ENCODE results near the gene SPIN1. TPM values are rescaled to one million over a fixed set of nuclear protein-coding genes. Genes with fewer than 3 reads are reported as not detected.
A peak's percentile ranks its signal among the peaks of the same experiment; 100 is the strongest.

The SPIN1 gene
- total RNA-seq = 56.8 and 58.4 TPM in 2 replicates
- polyA plus RNA-seq = 29.0 and 38.1 TPM in 2 replicates
- 32.0 and 32.8 TPM in 2 replicates for polyA plus RNA-seq (2011; cell fraction: cytosol; rRNA removed)
- 58.8 and 72.0 TPM in 2 replicates for polyA plus RNA-seq (2011; cell fraction: nucleus; rRNA removed)
- polyA plus RNA-seq (2012) = 43.0 and 45.9 TPM in 2 replicates
- 58.9 and 62.9 TPM in 2 replicates for polyA minus RNA-seq
- 33.6 TPM for polyA minus RNA-seq (2011; cell fraction: cytosol; rRNA and poly(A)+ RNA removed)
- 26.6 and 38.0 TPM in 2 replicates for polyA minus RNA-seq (2011; cell fraction: nucleus; rRNA and poly(A)+ RNA removed)
- percentile 87 among the genes with signal in this experiment for Bru-seq, nascent RNA
- BruChase-seq, experiment 1, labeled RNA remaining after a 6-hour chase = percentile 92 among the genes with signal in this experiment
- percentile 89 among the genes with signal in this experiment for BruChase-seq, experiment 2, labeled RNA remaining after a 2-hour chase
- long read RNA-seq, full-length matches to known transcripts = 22 of 57 reads
- long read RNA-seq, partial matches to known transcripts = 1 of 57 reads
- long read RNA-seq, other reads (novel, unspliced or antisense) = 34 of 57 reads

GRCh38 chr9:88388203-88388885, at the start of gene SPIN1:
TSS of gene SPIN1 (plus strand) at chr9:88388444. CDS start at chr9:88426540, 38,096 bp downstream.
- peak within 1 kb of the TSS; percentile 82 for H3K27ac ChIP-seq (ENCODE audit: insufficient read depth, low read depth, low read length)
- TF ChIP-seq GATA2 (IDR thresholded peaks at IDR 0.05; ENCODE audit: insufficient read depth, insufficient read length, low read depth, low read length) (no peak), POLR2AphosphoS5 (IDR thresholded peaks at IDR 0.05; ENCODE audit: insufficient read depth, low read depth, low read length) (peak; percentile 74), EZH2 (IDR thresholded peaks at IDR 0.05; ENCODE audit: borderline replicate concordance, low read depth, low read length, severe bottlenecking) (no peak), CTCF (IDR thresholded peaks at IDR 0.05; ENCODE audit: extremely low read depth in 1 of 2, insufficient read depth in 1 of 2, low read depth in 1 of 2, low read length in 2 of 2) (peak; percentile 28 to 49), MAX (IDR thresholded peaks at IDR 0.05; ENCODE audit: insufficient read depth, insufficient read length) (no peak), FOS (IDR thresholded peaks at IDR 0.05; ENCODE audit: borderline replicate concordance, insufficient read depth, low read length) (no peak), JUN (IDR thresholded peaks at IDR 0.05; ENCODE audit: borderline replicate concordance, insufficient read depth, insufficient read length, low read depth) (no peak), POLR2A (IDR thresholded peaks at IDR 0.05; ENCODE audit: low read depth, low read length) (peak; percentile 81)
- intact Hi-C loops (cut with micrococcal nuclease) (loop anchor here (1.0 to 10.0 kb wide), 10 partner anchors 118 to 924 kb away; partner anchors contain the start of genes CDK20, CKS2, NXNL2 and S1PR3), dilution Hi-C loops (cut with MboI; ENCODE audit: extremely low pct_ligation_motif_present, low sequenced_read_pairs) (no loop called here)
- H4K20me1 ChIP-seq (replicated peaks; ENCODE audit: control insufficient read depth, extremely low read depth, insufficient read depth, low read length) = peaks cover 2% of the 10 kb centered on the region
- FAIRE-seq (peak; percentile 73), DNase-seq (ENCODE audit: low read depth, low spot score) (peak; percentile 66)
- H3K9me3 ChIP-seq (replicated peaks; ENCODE audit: control insufficient read depth, insufficient read depth, low read length) = no peaks in the 10 kb centered on the region
- peak within 1 kb of the TSS; percentile 84 for H3K9ac ChIP-seq (replicated peaks; ENCODE audit: extremely low read depth, insufficient read depth, low read length)
- peaks cover 2% of the 10 kb centered on the region for H3K9me1 ChIP-seq (replicated peaks; ENCODE audit: control insufficient read depth, extremely low read depth, insufficient read depth, low read length)
- POLR2A ChIA-PET = no interaction called here
- no peaks in the 10 kb centered on the region for H3K27me3 ChIP-seq (ENCODE audit: control insufficient read depth in 2 of 2, insufficient read depth in 2 of 2, low read length in 2 of 2)
- peaks cover 16% of the 10 kb centered on the region for H3K4me1 ChIP-seq (ENCODE audit: control insufficient read depth, extremely low read depth, insufficient read depth, low read length)
- peak within 1 kb of the TSS; percentile 99 for H3K4me2 ChIP-seq (ENCODE audit: insufficient read depth, low read length)
- CTCF ChIA-PET = no interaction called here
- H3K79me2 ChIP-seq (ENCODE audit: control insufficient read depth, insufficient read depth, low read length) = peaks cover 44% of the 10 kb centered on the region
- no peaks in the 10 kb centered on the region for H3K36me3 ChIP-seq (ENCODE audit: control insufficient read depth in 2 of 2, extremely low read depth in 1 of 2, insufficient read depth in 2 of 2, low read length in 2 of 2)
- BruUV-seq (replicated peaks) = no TSS peak
- peak within 1 kb of the TSS; percentile 94 for H2AFZ ChIP-seq (ENCODE audit: low read depth, low read length)
- peak within 1 kb of the TSS; percentile 83 to 98 (median 85) for H3K4me3 ChIP-seq (replicated peaks in 1 of 3; ENCODE audit: insufficient read depth in 1 of 3, low read depth in 1 of 3, low read length in 3 of 3)
